Fibroblast of lung (primary cell): Measurements from ENCODE around the gene CLTCL1. TPM values are rescaled to one million over a fixed set of nuclear protein-coding genes. Genes with fewer than 3 reads are reported as not detected.

Experiments
- DNase-seq, 2 donors: peaks; one replicate each; pipeline versions ENCODE4 v3.0.0 to v3.0.0-alpha.2; 2010; ENCODE audit warnings: low read depth in 2 of 2
- H2AFZ ChIP-seq: 2 replicates; pipeline ENCODE4 v1.5.1; 2012; ENCODE audit warnings: low read length, control low read depth, inconsistent platforms
- H3K27ac ChIP-seq: 2 replicates; pipeline ENCODE4 v1.5.1; 2011; ENCODE audit warnings: low read length, control low read depth; ENCODE audit not compliant: insufficient read depth
- H3K27me3 ChIP-seq: 2 replicates; pipeline ENCODE4 v1.5.1; 2011; ENCODE audit warnings: mild to moderate bottlenecking, low read length; ENCODE audit not compliant: control insufficient read depth, insufficient read depth
- H3K36me3 ChIP-seq: 2 replicates; pipeline ENCODE4 v1.5.1; 2011; ENCODE audit warnings: low read length; ENCODE audit not compliant: control insufficient read depth, insufficient read depth
- H3K4me1 ChIP-seq: 2 replicates; pipeline ENCODE4 v1.5.1; 2011; ENCODE audit warnings: low read length; ENCODE audit not compliant: control insufficient read depth, insufficient read depth; ENCODE audit errors: extremely low read depth
- H3K4me2 ChIP-seq: 2 replicates; pipeline ENCODE4 v1.5.1; 2011; ENCODE audit warnings: low read length, control low read depth; ENCODE audit not compliant: insufficient read depth; ENCODE audit errors: extremely low read depth
- H3K4me3 ChIP-seq, 4 experiments: fragments of 200-600 bp in 1 of 4; sonication (generic) in 1 of 4; replicated peaks in 1 of 4; 2 replicates each; pipeline ENCODE4 v1.5.1; 2011 to 2016; ENCODE audit warnings: low read length in 4 of 4, low read depth in 3 of 4, mild to moderate bottlenecking in 3 of 4, control low read depth in 2 of 4, inconsistent platforms in 1 of 4, mixed read lengths in 1 of 4; ENCODE audit not compliant: insufficient read depth in 1 of 4; ENCODE audit errors: control extremely low read depth in 1 of 4
- H3K79me2 ChIP-seq: 2 replicates; pipeline ENCODE4 v1.5.1; 2012; ENCODE audit warnings: mild to moderate bottlenecking, low read length, inconsistent platforms; ENCODE audit not compliant: control insufficient read depth, insufficient read depth
- H3K9ac ChIP-seq: 2 replicates; pipeline ENCODE4 v1.5.1; 2011; ENCODE audit warnings: mild to moderate bottlenecking, low read length, control low read depth; ENCODE audit not compliant: insufficient read depth
- H3K9me3 ChIP-seq: 2 replicates; pipeline ENCODE4 v1.5.1; 2012; ENCODE audit warnings: low read depth, low read length; ENCODE audit not compliant: control insufficient read depth, insufficient read depth
- H4K20me1 ChIP-seq: 2 replicates; pipeline ENCODE4 v1.5.1; 2011; ENCODE audit warnings: low read length; ENCODE audit not compliant: control insufficient read depth, insufficient read depth; ENCODE audit errors: extremely low read depth
- CTCF ChIP-seq, 2 donors: IDR thresholded peaks in 1 of 2; conservative IDR thresholded peaks in 1 of 2; 1 replicate in 1 of 2; 2 replicates in 1 of 2; pipeline ENCODE4 v1.5.1; 2011 to 2012; ENCODE audit warnings: low read length in 2 of 2, control low read depth in 1 of 2, inconsistent platforms in 1 of 2, low read depth in 1 of 2, mild to moderate bottlenecking in 1 of 2
- EZH2 ChIP-seq: IDR thresholded peaks from 2 replicates; pipeline ENCODE4 v1.5.1; 2012; ENCODE audit warnings: low read length, control low read depth, mild to moderate bottlenecking; ENCODE audit errors: missing control alignments
- polyA plus RNA-seq, 2 donors: library from polyadenylated mRNA; depleted of rRNA in 1 of 2; stranded (reverse) in 1 of 2; unstranded in 1 of 2; fragments of >200 nt; gene quantifications; 2 replicates each; pipeline ENCODE4 v1.2.1, GENCODE V29; 2011 to 2012; ENCODE audit warnings: missing spikeins in 1 of 2
- total RNA-seq: library from RNA; depleted of rRNA; stranded (reverse); fragments of >200 nt; gene quantifications from 2 replicates; pipeline ENCODE4 v1.2.1, GENCODE V29; 2014

CLTCL1 gene
- total and polyA plus RNA-seq, 2 donors (not counting 1 experiment from before 2014, with no cell fraction given), result 6.5 to 13.4 TPM

DNA sequence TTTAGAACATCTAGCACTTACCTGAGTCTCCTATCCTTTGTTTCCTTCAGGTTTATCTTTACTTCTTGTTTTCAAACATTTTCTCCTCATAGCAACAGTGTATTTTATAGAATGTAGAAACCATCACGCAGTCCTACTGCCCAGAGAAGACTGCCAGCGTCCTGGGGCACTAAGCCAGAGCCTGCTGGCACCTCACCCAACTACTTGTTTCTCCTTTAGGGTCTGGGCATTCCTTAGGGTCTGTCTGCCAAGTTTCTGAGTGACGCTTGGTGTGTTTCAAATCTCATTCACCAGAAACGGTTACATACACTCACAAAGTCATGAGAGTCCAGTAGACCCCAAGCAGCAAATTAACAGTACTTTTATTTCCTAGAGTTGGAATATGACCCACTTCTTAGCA, 63.3 kb downstream of the CLTCL1 start:
- Histone ChIP-seq H2AFZ (no peak overlapping the region), H3K4me2 (no peak overlapping the region), H3K36me3 (no peaks in the 10 kb centered on the region), H3K79me2 (no peaks in the 10 kb centered on the region), H3K27ac (no peak overlapping the region), H3K9ac (no peak overlapping the region), H3K27me3 (no peaks in the 10 kb centered on the region), H3K4me3 (no peak overlapping the region), H4K20me1 (no peaks in the 10 kb centered on the region), H3K4me1 (no peaks in the 10 kb centered on the region), H3K9me3 (no peaks in the 10 kb centered on the region)
- no peak for DNase-seq
- TF ChIP-seq EZH2 (no peak), CTCF (conservative IDR thresholded peaks at IDR 0.05 in 1 of 2, IDR thresholded peaks at IDR 0.05 in 1 of 2; ENCODE audit: low read depth in 1 of 2, low read length in 2 of 2) (no peak)

- TF ChIP-seq EZH2, result no peak
- Histone ChIP-seq H2AFZ (no peak overlapping the region), H3K4me2 (no peak overlapping the region)
These were observed 65.1 kb downstream of the CLTCL1 start for GRCh38 chr22:19226428-19226827.

DNA sequence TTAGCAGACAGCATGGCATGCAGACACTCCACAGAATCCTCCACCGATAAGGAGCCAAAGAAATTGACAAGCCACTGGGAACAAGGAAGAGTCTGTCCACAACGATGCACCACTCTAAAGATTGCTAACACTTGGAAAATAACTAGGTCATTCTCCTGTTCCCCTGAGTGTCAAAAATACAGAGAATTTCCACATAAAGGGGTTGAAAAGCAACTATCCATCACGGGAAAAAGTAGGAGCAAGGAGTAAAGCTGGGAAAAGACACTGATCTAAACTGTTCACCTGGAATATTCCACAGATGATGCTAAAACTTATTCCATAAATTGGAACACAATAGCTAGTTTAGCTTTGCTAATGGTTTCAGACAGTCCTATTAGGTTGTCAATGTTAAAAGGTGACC, 66.0 kb downstream of the CLTCL1 start:
- no peaks in the 10 kb centered on the region for H3K9me3 ChIP-seq
- H3K27ac ChIP-seq, result no peak overlapping the region
- no peaks in the 10 kb centered on the region for H3K79me2 ChIP-seq
- no peak overlapping the region for H3K9ac ChIP-seq
- no peaks in the 10 kb centered on the region for H3K27me3 ChIP-seq
- no peaks in the 10 kb centered on the region for H4K20me1 ChIP-seq
- no peak overlapping the region for H3K4me2 ChIP-seq
- peaks cover 2% of the 10 kb centered on the region for H3K36me3 ChIP-seq
- H2AFZ ChIP-seq, result no peak overlapping the region
- no peaks in the 10 kb centered on the region for H3K4me1 ChIP-seq
- TF ChIP-seq EZH2, result no peak
- TF ChIP-seq CTCF (conservative IDR thresholded peaks at IDR 0.05 in 1 of 2, IDR thresholded peaks at IDR 0.05 in 1 of 2; ENCODE audit: low read depth in 1 of 2, low read length in 2 of 2), result no peak
- H3K4me3 ChIP-seq, result no peak overlapping the region
- no peak for DNase-seq

More at GRCh38 chr22:19226428-19226827, 65.1 kb downstream of the CLTCL1 start:
- H3K27me3 ChIP-seq, result no peaks in the 10 kb centered on the region
- H3K36me3 ChIP-seq, result no peaks in the 10 kb centered on the region
- no peaks in the 10 kb centered on the region for H4K20me1 ChIP-seq
- DNase-seq, result no peak
- H3K27ac ChIP-seq, result no peak overlapping the region
- H3K4me3 ChIP-seq, result no peak overlapping the region
- no peaks in the 10 kb centered on the region for H3K9me3 ChIP-seq
- H3K4me1 ChIP-seq, result no peaks in the 10 kb centered on the region
- no peaks in the 10 kb centered on the region for H3K79me2 ChIP-seq
- no peak overlapping the region for H3K9ac ChIP-seq
